ENCODE data around the gene ITPR2.

The ITPR2 gene

GRCh38 chr12:26341491-26341890 lies 491.5 kb downstream of the ITPR2 start:
- no peaks in the 10 kb centered on the region for H3K9me2 ChIP-seq (ENCODE audit: low read depth, low read length)
- H3K4me3 ChIP-seq (ENCODE audit: low read depth, low read length, poor library complexity, severe bottlenecking) = no peak overlapping the region
- H3K27ac ChIP-seq (ENCODE audit: low read depth, low read length, poor library complexity, severe bottlenecking) = no peak overlapping the region
- TF ChIP-seq CTCF (IDR thresholded peaks at IDR 0.05; ENCODE audit: low read length) (no peak), EZH2 (IDR thresholded peaks at IDR 0.05; ENCODE audit: borderline replicate concordance, low read length) (no peak)
- H3F3A ChIP-seq (ENCODE audit: insufficient read depth, low read length) = no peaks in the 10 kb centered on the region
- no peak overlapping the region for H3K4me2 ChIP-seq (ENCODE audit: low read length)
- no peaks in the 10 kb centered on the region for H3K27me3 ChIP-seq (ENCODE audit: insufficient read depth, low read length)
- no peak overlapping the region for H3K9ac ChIP-seq (ENCODE audit: low read length)
- no peaks in the 10 kb centered on the region for H4K20me1 ChIP-seq (ENCODE audit: insufficient read depth, low read length)
- H3K36me3 ChIP-seq (ENCODE audit: insufficient read depth, low read length) = peaks cover 4% of the 10 kb centered on the region; the same call in 1 of the 2 replicates
- H3K9me3 ChIP-seq (ENCODE audit: low read length) = no peaks in the 10 kb centered on the region
- H2AFZ ChIP-seq (ENCODE audit: low read length) = no peak overlapping the region
- no peaks in the 10 kb centered on the region for H3K4me1 ChIP-seq (ENCODE audit: insufficient read depth, low read length, severe bottlenecking)
- H3K79me2 ChIP-seq (ENCODE audit: insufficient read depth, low read length) = no peaks in the 10 kb centered on the region

GRCh38 chr12:26340649-26341048 lies 492.3 kb downstream of the ITPR2 start:
- Histone ChIP-seq H2AFZ (ENCODE audit: low read length) (no peak overlapping the region), H3K9ac (ENCODE audit: low read length) (no peak overlapping the region), H4K20me1 (ENCODE audit: insufficient read depth, low read length) (no peaks in the 10 kb centered on the region), H3K9me2 (ENCODE audit: low read depth, low read length) (no peaks in the 10 kb centered on the region), H3K27ac (ENCODE audit: low read depth, low read length, poor library complexity, severe bottlenecking) (no peak overlapping the region), H3F3A (ENCODE audit: insufficient read depth, low read length) (no peaks in the 10 kb centered on the region), H3K36me3 (ENCODE audit: insufficient read depth, low read length) (peaks cover 4% of the 10 kb centered on the region; the same call in 1 of the 2 replicates), H3K9me3 (ENCODE audit: low read length) (no peaks in the 10 kb centered on the region), H3K79me2 (ENCODE audit: insufficient read depth, low read length) (no peaks in the 10 kb centered on the region), H3K4me2 (ENCODE audit: low read length) (no peak overlapping the region), H3K4me3 (ENCODE audit: low read depth, low read length, poor library complexity, severe bottlenecking) (no peak overlapping the region), H3K27me3 (ENCODE audit: insufficient read depth, low read length) (no peaks in the 10 kb centered on the region), H3K4me1 (ENCODE audit: insufficient read depth, low read length, severe bottlenecking) (no peaks in the 10 kb centered on the region)
- no peak for TF ChIP-seq EZH2 (IDR thresholded peaks at IDR 0.05; ENCODE audit: borderline replicate concordance, low read length)
- TF ChIP-seq CTCF (IDR thresholded peaks at IDR 0.05; ENCODE audit: low read length) = no peak

- H3K9me2 ChIP-seq (ENCODE audit: low read depth, low read length) = no peaks in the 10 kb centered on the region
- H3K4me3 ChIP-seq (ENCODE audit: low read depth, low read length, poor library complexity, severe bottlenecking) = no peak overlapping the region
- H3K36me3 ChIP-seq (ENCODE audit: insufficient read depth, low read length) = peaks cover 4% of the 10 kb centered on the region; the same call in 1 of the 2 replicates
- H3K27me3 ChIP-seq (ENCODE audit: insufficient read depth, low read length) = no peaks in the 10 kb centered on the region
- no peaks in the 10 kb centered on the region for H3F3A ChIP-seq (ENCODE audit: insufficient read depth, low read length)
- H4K20me1 ChIP-seq (ENCODE audit: insufficient read depth, low read length) = no peaks in the 10 kb centered on the region
- H3K9ac ChIP-seq (ENCODE audit: low read length) = no peak overlapping the region
- no peak overlapping the region for H3K27ac ChIP-seq (ENCODE audit: low read depth, low read length, poor library complexity, severe bottlenecking)
- no peaks in the 10 kb centered on the region for H3K79me2 ChIP-seq (ENCODE audit: insufficient read depth, low read length)
- TF ChIP-seq EZH2 (IDR thresholded peaks at IDR 0.05; ENCODE audit: borderline replicate concordance, low read length) (no peak), CTCF (IDR thresholded peaks at IDR 0.05; ENCODE audit: low read length) (no peak)
- no peaks in the 10 kb centered on the region for H3K4me1 ChIP-seq (ENCODE audit: insufficient read depth, low read length, severe bottlenecking)
- H3K4me2 ChIP-seq (ENCODE audit: low read length) = no peak overlapping the region
- no peaks in the 10 kb centered on the region for H3K9me3 ChIP-seq (ENCODE audit: low read length)
- no peak overlapping the region for H2AFZ ChIP-seq (ENCODE audit: low read length)
Measured at GRCh38 chr12:26339976-26340375, 493.0 kb downstream of the ITPR2 start.

Data from OCI-LY1 (cell line).